Adrenal gland (tissue), 12 donors: ENCODE data around the gene TNRC6C. TPM values are rescaled to one million over a fixed set of nuclear protein-coding genes. Genes with fewer than 3 reads are reported as not detected.
"Not testable (repeated sequence)": the region's sequence is repeated elsewhere in the genome, so short reads cannot be mapped to it uniquely, and the experiment has no call there.

Experiments used
- DNase-seq, 7 donors: peaks; one replicate each; pipeline ENCODE4 v3.0.0-alpha.2; 2019 to 2020
- H3K27ac ChIP-seq, 5 donors: fragments of 200-600 bp; sonication (generic) in 4 of 5; 1 replicate in 3 of 5; 2 replicates in 2 of 5; pipeline versions ENCODE4 v1.5.1 to v1.8.0; 2016 to 2020; ENCODE audit warnings: mild to moderate bottlenecking in 1 of 5
- H3K27me3 ChIP-seq: fragments of 200-600 bp; 2 replicates; pipeline ENCODE4 v1.8.0; 2021
- H3K36me3 ChIP-seq, 2 donors: fragments of 200-600 bp; replicated peaks in 1 of 2; 1 replicate in 1 of 2; 2 replicates in 1 of 2; pipeline versions ENCODE4 v1.5.1 to v1.8.0; 2018 to 2022
- H3K4me1 ChIP-seq, 2 donors: fragments of 200-600 bp; replicated peaks in 1 of 2; 1 replicate in 1 of 2; 2 replicates in 1 of 2; pipeline versions ENCODE4 v1.5.1 to v1.8.0; 2018 to 2021
- H3K4me3 ChIP-seq, 4 donors: fragments of 200-600 bp; sonication (generic) in 3 of 4; one replicate each; pipeline ENCODE4 v1.5.1; 2016 to 2018
- H3K9me3 ChIP-seq, 3 donors: fragments of 200-600 bp; sonication (generic) in 1 of 3; replicated peaks in 1 of 3; 1 replicate in 2 of 3; 2 replicates in 1 of 3; pipeline versions ENCODE4 v1.5.1 to v1.8.0; 2016 to 2021
- POLR2A ChIP-seq, 2 donors: fragments of 450-650 bp; IDR thresholded peaks; one replicate each; pipeline ENCODE4 v1.6.1; 2017; ENCODE audit warnings: antibody characterized with exemption in 2 of 2, mild to moderate bottlenecking in 2 of 2, moderate library complexity in 1 of 2
- WGBS, 4 donors: extraction: QIAGEN DNeasy Blood & Tissue Kit in 2 of 4; methylation state at CpG; one replicate each; pipeline versions ENCODE4 v1.1.5 to v1.1.7; 2013 to 2017; 5-methylcytosine and 5-hydroxymethylcytosine counted together
- intact Hi-C, 2 donors: fragments of 100-400 bp; cut with DNase I; formaldehyde crosslinking; loops; one replicate each; pipeline versions ENCODE4 v1.14.1 to v1.15.0; 2022 to 2023
- polyA plus RNA-seq, 3 donors: library from polyadenylated mRNA; stranded (reverse); fragments of 200-250 nt in 2 of 3; fragments of 350-450 nt in 1 of 3; fragmentation: Illumina TruSeq in 1 of 3; extraction: RNeasy Lipid Tissue Mini Kit (QIAGEN cat#74804) in 1 of 3; gene quantifications; one replicate each; pipeline ENCODE4 v1.2.3, GENCODE V29; 2013 to 2014
- total RNA-seq, 9 donors: library from RNA; depleted of rRNA in 4 of 9; stranded (reverse); fragments of >200 nt in 4 of 9; fragments of 120-200 nt in 1 of 9; fragmentation: NEBNext Ultra II Directional in 1 of 9; extraction: Animal tissue kit (Norgen Biotek cat#: 25700) in 1 of 9; gene quantifications; one replicate each; pipeline versions ENCODE4 v1.1.0 to v1.2.4, GENCODE V29; 2013 to 2023
- TF ChIP-seq, protein P1 (sequence below), 6 experiments: fragments of 450-650 bp in 4 of 6; fragments of 200-600 bp in 2 of 6; sonication (generic) in 1 of 6; IDR thresholded peaks; 1 replicate in 5 of 6; 2 replicates in 1 of 6; pipeline versions ENCODE4 v1.5.1 to v1.8.0; 2016 to 2021; ENCODE audit warnings: antibody characterized with exemption in 6 of 6, mild to moderate bottlenecking in 2 of 6, moderate library complexity in 1 of 6
- donor health status: healthy with polysubstance abuse.
- donor health status: Bipolar disorder and iron deficiency.
- donor health status: DM: yes; HTN: yes; CAD: no.
- donor health status: DM: no; HTN: no; CAD: no.
- donor health status: DM: no; HTN: no; CAD: no.
- donor health status: DM: yes; HTN: yes; CAD: no.

Gene TNRC6C
- total and polyA plus RNA-seq, 12 donors = 2.8 to 18.7 (median 11.2) TPM

DNA sequence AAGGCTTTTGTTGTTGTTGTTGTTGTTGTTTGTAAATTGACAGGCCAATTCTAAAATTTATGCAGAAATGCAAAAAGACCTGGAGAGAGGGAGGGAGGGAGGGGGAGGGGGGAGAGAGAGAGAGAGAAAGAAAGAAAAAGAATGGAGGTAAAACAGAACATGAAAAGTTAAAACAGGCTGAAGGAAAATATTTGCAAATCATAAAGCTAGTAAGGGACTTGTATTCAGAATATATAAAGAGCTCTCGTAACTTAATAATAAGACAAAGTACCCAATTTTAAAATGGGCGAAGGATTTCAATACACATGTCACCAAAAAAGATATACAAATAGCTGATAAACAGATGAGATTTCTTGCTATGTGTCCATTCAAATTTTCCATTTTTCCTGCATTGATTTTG lies 15.4 kb downstream of the TNRC6C start:
- no peak overlapping the region for H3K27ac ChIP-seq
- no peaks in the 10 kb centered on the region for H3K9me3 ChIP-seq
- no peaks in the 10 kb centered on the region for H3K27me3 ChIP-seq
- 81 to 100% (median 96%) methylated on average over 2 of the region's 2 CpGs for WGBS, 4 donors
- DNase-seq = no peak
- no peak for TF ChIP-seq POLR2A (IDR thresholded peaks at IDR 0.05)
- TF ChIP-seq, protein P1, sequence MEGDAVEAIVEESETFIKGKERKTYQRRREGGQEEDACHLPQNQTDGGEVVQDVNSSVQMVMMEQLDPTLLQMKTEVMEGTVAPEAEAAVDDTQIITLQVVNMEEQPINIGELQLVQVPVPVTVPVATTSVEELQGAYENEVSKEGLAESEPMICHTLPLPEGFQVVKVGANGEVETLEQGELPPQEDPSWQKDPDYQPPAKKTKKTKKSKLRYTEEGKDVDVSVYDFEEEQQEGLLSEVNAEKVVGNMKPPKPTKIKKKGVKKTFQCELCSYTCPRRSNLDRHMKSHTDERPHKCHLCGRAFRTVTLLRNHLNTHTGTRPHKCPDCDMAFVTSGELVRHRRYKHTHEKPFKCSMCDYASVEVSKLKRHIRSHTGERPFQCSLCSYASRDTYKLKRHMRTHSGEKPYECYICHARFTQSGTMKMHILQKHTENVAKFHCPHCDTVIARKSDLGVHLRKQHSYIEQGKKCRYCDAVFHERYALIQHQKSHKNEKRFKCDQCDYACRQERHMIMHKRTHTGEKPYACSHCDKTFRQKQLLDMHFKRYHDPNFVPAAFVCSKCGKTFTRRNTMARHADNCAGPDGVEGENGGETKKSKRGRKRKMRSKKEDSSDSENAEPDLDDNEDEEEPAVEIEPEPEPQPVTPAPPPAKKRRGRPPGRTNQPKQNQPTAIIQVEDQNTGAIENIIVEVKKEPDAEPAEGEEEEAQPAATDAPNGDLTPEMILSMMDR (IDR thresholded peaks at IDR 0.05) = no peak
- H3K36me3 ChIP-seq = no peaks in the 10 kb centered on the region
- H3K4me3 ChIP-seq = no peak overlapping the region
- H3K4me1 ChIP-seq = no peaks in the 10 kb centered on the region
- intact Hi-C loops = no loop called here

DNA sequence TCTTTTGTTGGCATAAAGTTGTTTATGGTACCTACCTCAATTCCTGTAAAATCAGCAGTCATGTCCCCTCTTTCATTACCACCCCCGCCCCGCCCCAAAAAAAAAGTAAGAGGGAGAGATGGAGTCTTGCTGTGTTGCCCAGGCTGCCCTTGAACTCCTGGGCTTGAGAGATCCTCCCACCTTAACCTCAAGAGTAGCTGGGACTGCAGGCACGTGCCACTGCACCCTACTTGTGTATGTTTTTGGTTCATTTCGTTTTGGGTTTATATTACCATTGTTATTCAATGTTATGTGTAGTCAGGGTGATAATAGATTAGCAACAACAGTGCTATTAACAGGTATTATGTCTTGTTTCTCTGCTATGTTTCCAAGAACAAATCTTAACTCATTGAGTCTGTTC lies 15.9 kb downstream of the TNRC6C start:
- H3K4me3 ChIP-seq = no peak overlapping the region
- no peaks in the 10 kb centered on the region for H3K27me3 ChIP-seq
- H3K4me1 ChIP-seq = no peaks in the 10 kb centered on the region
- H3K36me3 ChIP-seq = no peaks in the 10 kb centered on the region
- intact Hi-C loops = no loop called here
- H3K9me3 ChIP-seq = no peaks in the 10 kb centered on the region
- H3K27ac ChIP-seq = no peak overlapping the region
- no peak for DNase-seq
- 76 to 83% (median 80%) methylated on average over 4 of the region's 4 CpGs for WGBS, 4 donors
- no peak for TF ChIP-seq POLR2A (IDR thresholded peaks at IDR 0.05)
- TF ChIP-seq, protein P1 (IDR thresholded peaks at IDR 0.05) = no peak

DNA sequence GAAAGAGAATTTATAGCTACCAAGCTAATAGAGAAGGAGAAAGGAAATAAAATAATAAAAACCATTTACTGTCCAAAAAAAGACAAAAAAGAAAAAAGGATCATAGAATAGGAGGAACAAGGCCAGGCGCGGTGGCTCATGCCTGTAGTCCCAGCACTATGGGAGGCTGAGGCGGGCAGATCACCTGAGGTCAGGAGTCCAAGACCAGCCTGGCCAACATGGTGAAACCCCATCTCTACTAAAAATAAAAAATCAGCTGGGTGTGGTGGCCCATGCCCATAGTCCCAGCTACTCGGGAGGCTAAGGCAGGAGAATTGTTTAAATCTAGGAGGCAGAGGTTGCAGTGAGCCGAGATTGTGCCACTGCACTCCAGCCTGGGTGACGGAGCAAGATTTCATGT lies 23.9 kb downstream of the TNRC6C start:
- intact Hi-C loops, H3K27me3 ChIP-seq, H3K27ac ChIP-seq, H3K9me3 ChIP-seq, DNase-seq, H3K4me3 ChIP-seq, H3K36me3 ChIP-seq, H3K4me1 ChIP-seq: not testable (repeated sequence)
- 95 to 99% (median 97%) methylated on average over 6 of the region's 6 CpGs for WGBS, 4 donors

DNA sequence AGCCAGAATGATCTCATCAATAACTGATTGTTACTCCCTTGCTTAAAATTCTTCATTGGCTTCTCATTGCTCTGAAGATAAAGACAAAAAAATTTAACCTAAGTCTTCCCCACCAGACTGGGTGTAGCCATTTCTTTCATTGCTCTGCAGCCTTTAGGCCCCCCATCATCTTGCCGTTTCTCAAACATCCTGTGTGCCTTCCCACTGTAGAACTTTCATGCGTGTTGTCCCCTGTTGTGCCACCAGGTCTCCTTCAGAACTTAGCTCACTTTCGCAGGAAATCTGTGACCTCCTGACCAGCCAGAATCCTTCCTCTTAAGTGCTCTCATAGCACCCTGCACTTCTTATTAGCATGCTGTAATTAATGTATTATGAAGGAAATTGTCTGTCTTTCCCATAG lies 31.8 kb downstream of the TNRC6C start:
- DNase-seq = no peak
- H3K4me1 ChIP-seq = peaks cover 0 to 6% of the 10 kb centered on the region in 2 donors
- TF ChIP-seq POLR2A (IDR thresholded peaks at IDR 0.05) = no peak
- TF ChIP-seq, protein P1 (IDR thresholded peaks at IDR 0.05) = no peak
- H3K4me3 ChIP-seq = no peak overlapping the region
- 84 to 98% (median 93%) methylated on average over 3 of the region's 3 CpGs for WGBS, 4 donors
- intact Hi-C loops = no loop called here
- H3K36me3 ChIP-seq = no peaks in the 10 kb centered on the region
- H3K27me3 ChIP-seq = no peaks in the 10 kb centered on the region
- no peaks in the 10 kb centered on the region for H3K9me3 ChIP-seq
- H3K27ac ChIP-seq = no peak overlapping the region

DNA sequence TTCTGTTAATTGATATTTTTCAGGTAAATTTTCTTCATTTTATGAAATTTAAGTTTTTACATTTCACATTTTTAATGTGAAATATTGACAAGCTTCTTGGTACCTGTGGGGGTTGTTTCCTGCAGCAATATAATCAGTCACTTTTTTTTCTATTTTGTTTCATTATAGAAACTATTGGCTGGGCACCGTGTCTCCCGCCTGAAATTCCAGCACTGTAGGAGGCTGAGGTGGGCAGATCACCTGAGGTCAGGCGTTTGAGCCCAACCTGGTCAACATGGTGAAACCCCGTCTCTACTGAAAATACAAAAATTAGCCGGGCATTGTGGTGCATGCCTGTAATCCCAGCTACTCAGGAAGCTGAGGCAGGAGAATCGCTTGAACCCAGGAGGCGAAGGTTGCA lies 35.2 kb downstream of the TNRC6C start:
- peaks cover 0 to 11% of the 10 kb centered on the region in 2 donors for H3K4me1 ChIP-seq
- WGBS, 4 donors = 92 to 98% (median 96%) methylated on average over 7 of the region's 7 CpGs
- H3K9me3 ChIP-seq, intact Hi-C loops, H3K27ac ChIP-seq, H3K4me3 ChIP-seq, H3K27me3 ChIP-seq, DNase-seq, H3K36me3 ChIP-seq: not testable (repeated sequence)
